Measurements from ENCODE around the gene HES2. TPM values are rescaled to one million over a fixed set of nuclear protein-coding genes. Genes with fewer than 3 reads are reported as not detected.

The HES2 gene
- total RNA-seq, 1 donor from 2014 or later: not detected

DNA sequence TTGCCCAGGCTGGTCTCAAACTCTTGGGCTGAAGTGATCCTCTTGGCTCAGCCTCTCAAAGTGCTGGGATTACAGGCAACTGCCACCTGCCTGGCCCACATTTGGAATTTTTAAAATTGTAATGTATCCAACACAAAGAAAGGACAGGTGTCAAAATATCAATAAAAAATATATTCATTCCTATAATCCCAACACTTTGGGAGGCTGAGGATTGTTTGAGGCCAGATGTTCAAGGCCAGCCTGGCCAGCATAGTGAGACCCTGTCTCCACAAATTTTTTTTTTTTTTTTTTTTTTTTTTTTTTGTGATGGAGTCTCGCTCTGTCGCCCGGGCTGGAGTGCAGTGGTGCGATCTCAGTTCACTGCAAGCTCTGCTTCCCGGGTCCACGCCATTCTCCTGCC is 10.0 kb downstream of the HES2 start:
- TF ChIP-seq, protein P1, sequence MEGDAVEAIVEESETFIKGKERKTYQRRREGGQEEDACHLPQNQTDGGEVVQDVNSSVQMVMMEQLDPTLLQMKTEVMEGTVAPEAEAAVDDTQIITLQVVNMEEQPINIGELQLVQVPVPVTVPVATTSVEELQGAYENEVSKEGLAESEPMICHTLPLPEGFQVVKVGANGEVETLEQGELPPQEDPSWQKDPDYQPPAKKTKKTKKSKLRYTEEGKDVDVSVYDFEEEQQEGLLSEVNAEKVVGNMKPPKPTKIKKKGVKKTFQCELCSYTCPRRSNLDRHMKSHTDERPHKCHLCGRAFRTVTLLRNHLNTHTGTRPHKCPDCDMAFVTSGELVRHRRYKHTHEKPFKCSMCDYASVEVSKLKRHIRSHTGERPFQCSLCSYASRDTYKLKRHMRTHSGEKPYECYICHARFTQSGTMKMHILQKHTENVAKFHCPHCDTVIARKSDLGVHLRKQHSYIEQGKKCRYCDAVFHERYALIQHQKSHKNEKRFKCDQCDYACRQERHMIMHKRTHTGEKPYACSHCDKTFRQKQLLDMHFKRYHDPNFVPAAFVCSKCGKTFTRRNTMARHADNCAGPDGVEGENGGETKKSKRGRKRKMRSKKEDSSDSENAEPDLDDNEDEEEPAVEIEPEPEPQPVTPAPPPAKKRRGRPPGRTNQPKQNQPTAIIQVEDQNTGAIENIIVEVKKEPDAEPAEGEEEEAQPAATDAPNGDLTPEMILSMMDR (IDR thresholded peaks at IDR 0.05): no peak
- intact Hi-C loops (cut with micrococcal nuclease): loop anchor here (10.0 kb wide), 1 partner anchor 895 kb away; no protein-coding TSS in a partner anchor
- Mint-ChIP-seq H3K9me3 (no peaks in the 10 kb centered on the region), H3K4me3 (no peak overlapping the region), H3K27ac (no peak overlapping the region), H3K4me1 (no peaks in the 10 kb centered on the region), H3K36me3 (ENCODE audit: low read depth) (no peaks in the 10 kb centered on the region), H3K27me3 (peaks cover 20% of the 10 kb centered on the region)
- CTCF ChIA-PET: no interaction called here
- no peak for DNase-seq
- POLR2A ChIA-PET: interaction anchor here (0.6 kb wide), 1 partner anchor 16 kb away, joined by 6 read pairs; no protein-coding TSS in a partner anchor
- ATAC-seq (ENCODE audit: low read depth): no peak

DNA sequence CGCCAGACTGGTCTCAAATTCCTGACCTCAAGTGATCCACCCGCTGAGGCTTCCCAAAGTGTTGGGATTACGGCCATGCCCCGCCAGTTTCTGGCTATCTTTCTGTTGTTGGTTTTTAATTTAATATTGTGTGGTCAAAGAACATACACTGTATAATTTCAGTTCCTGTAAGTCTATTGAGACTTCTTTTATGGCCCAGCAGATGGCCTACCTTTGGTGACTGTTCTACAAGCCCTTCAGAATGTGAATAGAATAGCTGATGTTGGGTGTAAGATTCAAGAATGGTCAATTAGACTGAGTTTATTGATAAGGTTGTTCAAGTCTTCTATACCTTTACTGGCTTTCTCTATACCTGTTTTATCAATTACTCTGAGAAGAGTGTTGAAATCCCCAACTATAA is 10.7 kb downstream of the HES2 start:
- CTCF ChIA-PET: no interaction called here
- DNase-seq (no peak), ATAC-seq (ENCODE audit: low read depth) (no peak)
- Mint-ChIP-seq H3K4me3 (no peak overlapping the region), H3K4me1 (no peaks in the 10 kb centered on the region), H3K27me3 (peaks cover 14% of the 10 kb centered on the region), H3K9me3 (no peaks in the 10 kb centered on the region), H3K36me3 (ENCODE audit: low read depth) (no peaks in the 10 kb centered on the region), H3K27ac (no peak overlapping the region)
- POLR2A ChIA-PET: interaction anchor here (0.6 to 0.7 kb wide), 2 partner anchors 17 to 18 kb away, joined by 3 to 6 read pairs; no protein-coding TSS in a partner anchor
- TF ChIP-seq, protein P1 (IDR thresholded peaks at IDR 0.05): no peak
- intact Hi-C loops (cut with micrococcal nuclease): loop anchor here (10.0 kb wide), 1 partner anchor 894 kb away; no protein-coding TSS in a partner anchor

DNA sequence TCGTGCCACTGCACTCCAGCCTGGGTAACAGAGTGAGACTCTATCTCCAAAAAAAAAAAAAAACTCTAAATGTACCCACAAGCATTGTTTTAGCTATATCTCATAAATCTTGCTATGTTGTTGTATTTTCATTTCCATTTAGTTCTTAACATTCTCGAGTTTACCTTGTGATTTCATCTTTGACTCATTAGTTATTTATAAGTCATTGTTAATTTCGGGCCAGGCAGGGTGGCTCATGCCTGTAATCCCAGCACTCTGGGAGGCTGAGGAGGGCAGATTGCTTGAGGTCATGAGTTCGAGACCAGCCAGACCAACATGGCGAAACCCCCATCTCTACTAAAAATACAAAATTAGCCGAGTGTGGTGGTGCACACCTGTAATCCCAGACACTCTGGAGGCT is 11.7 kb downstream of the HES2 start:
- H3K36me3 Mint-ChIP-seq (ENCODE audit: low read depth): no peaks in the 10 kb centered on the region
- H3K9me3 Mint-ChIP-seq: no peaks in the 10 kb centered on the region
- no peak overlapping the region for H3K27ac Mint-ChIP-seq
- H3K4me1 Mint-ChIP-seq: no peaks in the 10 kb centered on the region
- peaks cover 13% of the 10 kb centered on the region for H3K27me3 Mint-ChIP-seq
- ATAC-seq (ENCODE audit: low read depth): no peak
- H3K4me3 Mint-ChIP-seq: no peak overlapping the region
- DNase-seq: no peak
- intact Hi-C loops (cut with micrococcal nuclease): loop anchor here (10.0 kb wide), 1 partner anchor 893 kb away; no protein-coding TSS in a partner anchor
- TF ChIP-seq, protein P1 (IDR thresholded peaks at IDR 0.05): no peak
- ChIA-PET POLR2A (no interaction called here), CTCF (interaction anchor here (1.4 kb wide), 1 partner anchor 162 kb away, joined by 3 read pairs; no protein-coding TSS in a partner anchor)

DNA sequence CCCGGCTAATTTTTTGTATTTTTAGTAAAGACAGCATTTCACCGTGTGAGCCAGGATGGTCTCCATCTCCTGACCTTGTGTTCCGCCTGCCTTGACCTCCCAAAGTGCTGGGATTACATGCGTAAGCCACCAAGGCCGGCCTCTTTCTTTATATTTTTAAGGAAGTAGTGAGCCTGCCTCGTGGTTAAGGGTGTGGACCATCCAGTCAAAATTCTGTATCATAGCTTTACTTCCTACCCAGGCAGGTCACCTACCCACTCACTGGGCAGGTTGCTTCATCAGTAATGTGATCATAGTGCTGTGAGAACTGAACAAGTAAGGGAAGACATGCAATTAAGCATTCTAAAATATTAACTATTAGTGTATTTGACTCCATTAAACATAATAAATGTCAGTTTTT is 18.0 kb downstream of the HES2 start:
- intact Hi-C loops (cut with micrococcal nuclease): loop anchor here (10.0 kb wide), 1 partner anchor 887 kb away; no protein-coding TSS in a partner anchor
- ChIA-PET POLR2A (no interaction called here), CTCF (interaction anchor here (1.8 to 5.4 kb wide), 2 partner anchors 37 to 39 kb away, joined by 5 to 38 read pairs; no protein-coding TSS in a partner anchor)
- Mint-ChIP-seq H3K27ac (no peak overlapping the region), H3K4me1 (no peaks in the 10 kb centered on the region), H3K4me3 (no peak overlapping the region), H3K36me3 (ENCODE audit: low read depth) (no peaks in the 10 kb centered on the region), H3K9me3 (no peaks in the 10 kb centered on the region), H3K27me3 (peaks cover 11% of the 10 kb centered on the region)
- TF ChIP-seq, protein P1 (IDR thresholded peaks at IDR 0.05): no peak
- DNase-seq (no peak), ATAC-seq (ENCODE audit: low read depth) (no peak)

DNA sequence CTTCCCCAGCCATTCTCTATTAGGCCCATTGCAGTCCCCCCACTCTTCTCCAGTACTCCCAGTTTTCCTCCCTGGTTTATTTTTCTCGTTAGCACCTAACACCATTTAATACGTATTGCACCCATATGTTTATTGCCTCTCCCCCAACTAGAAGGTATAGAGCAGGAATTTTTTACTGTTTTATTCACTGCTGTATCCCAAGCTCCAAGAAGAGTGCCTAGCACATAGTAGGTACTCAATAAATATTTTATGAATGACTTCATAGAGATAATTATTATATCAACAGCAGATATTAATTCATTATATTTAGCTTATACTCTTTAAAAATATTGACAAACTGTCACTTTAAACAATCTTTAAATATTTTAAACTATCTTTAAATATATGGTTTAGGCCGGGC is 20.4 kb downstream of the HES2 start:
- Mint-ChIP-seq H3K27ac (peak overlapping the region; percentile 9), H3K4me1 (peaks cover 8% of the 10 kb centered on the region), H3K27me3 (peaks cover 11% of the 10 kb centered on the region), H3K36me3 (ENCODE audit: low read depth) (no peaks in the 10 kb centered on the region), H3K9me3 (no peaks in the 10 kb centered on the region), H3K4me3 (no peak overlapping the region)
- intact Hi-C loops (cut with micrococcal nuclease): no loop called here
- no peak for DNase-seq
- no peak for ATAC-seq (ENCODE audit: low read depth)
- ChIA-PET CTCF (interaction anchor here (1.3 kb wide), 1 partner anchor 153 kb away, joined by 5 read pairs; no protein-coding TSS in a partner anchor), POLR2A (no interaction called here)
- TF ChIP-seq, protein P1 (IDR thresholded peaks at IDR 0.05): no peak

Measured in activated B cell treated with CpG ODN at 0.5 μM for 24 hours (primary cell).